Astrocyte of the hippocampus (primary cell): ENCODE measurements around the gene COX7A2L.
A peak's percentile ranks its signal among the peaks of the same experiment; 100 is the strongest.
"Not testable (repeated sequence)": the region's sequence is repeated elsewhere in the genome, so short reads cannot be mapped to it uniquely, and the experiment has no call there.

ENCODE experiments used
- DNase-seq: peaks from one replicate; pipeline ENCODE4 v3.0.0; 2011; ENCODE audit warnings: low read depth, low spot score

COX7A2L gene

GRCh38 chr2:42367835-42368234, 6.8 kb upstream of the COX7A2L start:
- DNase-seq: no peak

- DNase-seq: no peak
These were observed 5.4 kb upstream of the COX7A2L start for GRCh38 chr2:42366411-42366810.

GRCh38 chr2:42364658-42365057, 3.6 kb upstream of the COX7A2L start:
- no peak for DNase-seq

DNA sequence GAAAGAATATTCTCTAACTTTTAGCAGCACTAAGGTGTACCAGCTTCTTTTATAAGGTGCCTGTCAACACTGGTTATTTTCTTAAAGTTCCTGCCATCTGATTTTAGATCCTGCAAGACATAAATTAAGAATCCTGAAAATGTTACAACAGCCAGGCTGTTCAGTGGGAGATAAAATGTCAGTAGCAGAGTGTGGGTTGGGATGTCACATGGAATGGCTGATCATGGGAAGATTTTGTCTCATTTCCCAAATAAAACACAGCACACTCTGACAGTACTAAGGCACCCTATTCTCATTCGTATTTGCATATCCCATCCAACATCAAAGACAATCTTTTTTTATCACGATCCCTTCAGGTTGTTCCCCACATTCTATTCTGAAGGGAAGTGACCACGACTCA, 2.4 kb upstream of the COX7A2L start:
- no peak for DNase-seq

DNA sequence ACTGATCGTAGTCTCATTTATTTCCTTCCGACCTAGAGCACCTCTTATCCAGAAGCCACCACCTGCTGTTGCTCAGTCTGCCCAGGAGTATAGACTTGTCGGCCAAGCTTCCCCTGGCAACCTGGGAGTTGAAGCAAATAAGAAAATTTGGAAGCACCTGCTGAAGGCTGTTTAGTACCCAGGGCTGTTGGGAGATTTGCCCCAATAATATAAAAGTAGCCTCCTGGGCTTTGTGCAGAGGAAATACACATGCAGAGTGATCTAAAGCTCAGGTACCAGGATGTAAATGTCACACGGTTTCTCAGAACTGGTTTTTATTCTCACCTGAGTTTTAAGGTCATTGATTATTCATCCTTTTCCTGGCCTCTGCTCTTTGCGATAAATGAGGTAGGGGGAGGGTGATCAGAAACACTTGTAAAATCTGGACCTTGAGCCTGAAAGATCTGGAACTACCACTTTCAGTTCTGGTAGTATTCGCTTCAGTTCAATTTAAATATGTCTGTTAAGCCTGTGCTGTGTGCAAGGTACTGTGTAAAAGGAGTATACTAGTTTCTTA, 789 bp upstream of the COX7A2L start:
- no peak for DNase-seq

- DNase-seq: peak; percentile 15
These were observed 526 bp downstream of the COX7A2L start for GRCh38 chr2:42360493-42360889.

GRCh38 chr2:42359965-42360483, 993 bp downstream of the COX7A2L start:
- no peak for DNase-seq

GRCh38 chr2:42359304-42359964, 1.6 kb downstream of the COX7A2L start:
- DNase-seq: no peak

- DNase-seq: no peak
These were observed 7.1 kb downstream of the COX7A2L start for GRCh38 chr2:42353792-42354429.

- no peak for DNase-seq
These were observed 9.2 kb downstream of the COX7A2L start for GRCh38 chr2:42351864-42352263.

GRCh38 chr2:42350434-42351063, 10.5 kb downstream of the COX7A2L start:
- DNase-seq: no peak

DNA sequence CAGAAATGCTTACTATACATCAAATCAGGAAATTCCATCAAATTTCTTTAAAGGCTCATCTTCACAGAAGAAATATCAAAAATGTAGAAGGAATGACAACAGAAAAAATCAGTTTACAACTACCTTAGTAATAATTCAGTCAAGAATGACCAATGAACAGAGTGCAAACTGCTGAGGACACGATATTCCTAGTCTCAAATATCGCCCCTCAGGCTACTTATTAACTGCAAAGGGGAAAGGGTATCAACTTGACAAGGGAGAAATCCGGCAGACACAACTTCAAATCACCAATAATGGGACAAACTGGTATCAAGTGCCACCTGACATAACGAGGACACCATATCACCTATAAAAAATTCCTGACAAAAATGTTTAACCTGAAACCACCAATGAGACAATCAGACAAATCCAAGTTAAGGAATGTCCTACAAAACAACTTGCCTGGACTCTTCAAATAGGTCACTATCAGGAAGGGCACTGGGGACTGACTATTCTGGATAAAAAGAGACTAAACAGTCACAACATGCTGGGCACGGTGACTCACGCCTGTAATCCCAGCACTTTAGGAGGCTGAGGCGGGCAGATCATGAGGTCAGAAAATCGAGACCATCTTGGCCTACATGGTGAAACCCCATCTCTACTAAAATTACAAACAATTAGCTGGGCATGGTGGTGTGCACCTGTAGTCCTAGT, 12.8 kb downstream of the COX7A2L start:
- DNase-seq: no peak

DNA sequence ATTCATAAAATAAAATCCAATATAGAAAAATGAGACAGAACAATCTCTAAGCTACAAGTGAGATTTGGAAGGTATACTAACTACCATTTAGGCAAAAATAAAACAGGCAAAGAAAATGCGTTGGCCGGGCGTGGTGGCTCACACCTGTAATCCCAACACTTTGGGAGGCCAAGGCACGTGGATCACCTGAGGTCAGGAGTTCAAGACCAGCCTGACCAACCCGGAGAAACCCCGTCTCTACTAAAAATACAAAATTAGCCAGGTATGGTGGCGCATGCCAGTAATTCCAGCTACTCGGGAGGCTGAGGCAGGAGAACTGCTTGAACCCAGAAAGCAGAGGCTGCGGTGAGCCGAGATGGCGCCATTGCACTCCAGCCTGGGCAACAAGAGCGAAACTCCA, 13.5 kb downstream of the COX7A2L start:
- not testable (repeated sequence) for DNase-seq

DNA sequence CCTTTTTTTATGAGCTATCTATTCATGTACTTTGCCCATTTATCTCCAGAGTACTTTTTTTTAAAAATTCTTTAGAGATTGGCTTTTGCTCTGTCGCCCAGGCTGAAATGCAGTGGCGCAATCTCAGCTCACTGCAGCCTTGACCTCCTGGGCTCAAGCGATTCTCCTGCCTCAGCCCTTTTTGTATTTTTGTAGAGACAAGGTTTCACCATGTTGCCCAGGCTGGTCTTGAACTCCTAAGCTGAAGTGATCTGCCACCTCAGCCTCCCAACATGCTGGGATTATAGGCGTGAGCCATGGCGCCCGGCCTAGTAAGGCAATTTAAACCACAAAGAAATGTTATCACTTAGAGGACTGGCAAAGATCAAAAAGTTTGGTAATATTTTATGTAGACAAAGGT, 14.2 kb downstream of the COX7A2L start:
- DNase-seq: not testable (repeated sequence)

DNA sequence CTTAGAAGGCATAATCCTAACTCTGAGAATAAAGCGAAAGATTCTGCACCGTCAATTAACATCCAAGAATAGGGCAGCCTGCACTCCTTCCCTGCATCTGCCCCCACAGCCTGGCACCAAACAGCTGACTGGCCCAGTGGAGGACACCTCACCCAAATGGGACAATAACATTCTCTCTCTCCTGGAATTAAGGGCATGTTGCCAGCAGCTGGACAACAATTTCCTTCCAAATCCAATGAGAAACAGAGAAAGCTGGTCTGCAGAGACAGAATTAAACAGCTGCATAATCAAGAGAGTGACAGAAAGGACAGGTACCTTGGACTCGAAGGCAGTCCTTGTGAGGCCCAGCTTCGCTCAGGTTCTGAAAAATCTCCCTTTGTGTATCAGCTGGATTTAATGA, 15.0 kb downstream of the COX7A2L start:
- peak; percentile 37 for DNase-seq

DNA sequence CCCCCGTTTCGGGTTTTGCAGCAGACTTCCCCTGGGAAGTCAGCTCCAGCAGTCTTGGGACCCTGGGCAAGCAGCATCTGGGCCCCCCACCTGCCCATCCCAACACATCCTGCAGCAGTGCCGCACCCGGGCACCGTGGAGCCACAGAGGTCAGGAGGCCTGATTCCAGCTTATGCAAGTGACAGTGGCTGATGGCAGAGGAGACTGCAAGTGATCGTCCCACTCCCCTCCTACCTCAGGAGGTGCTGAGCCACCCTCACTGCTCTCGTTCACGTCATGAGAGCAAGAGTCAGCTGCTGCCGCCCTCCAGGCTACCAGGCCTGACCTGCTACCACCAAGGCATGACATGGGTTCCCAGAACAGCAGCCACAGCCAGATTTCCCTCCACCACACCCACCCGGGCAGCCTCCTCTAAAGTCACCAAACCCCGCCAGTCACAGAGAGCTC, 18.2 kb downstream of the COX7A2L start:
- no peak for DNase-seq

DNA sequence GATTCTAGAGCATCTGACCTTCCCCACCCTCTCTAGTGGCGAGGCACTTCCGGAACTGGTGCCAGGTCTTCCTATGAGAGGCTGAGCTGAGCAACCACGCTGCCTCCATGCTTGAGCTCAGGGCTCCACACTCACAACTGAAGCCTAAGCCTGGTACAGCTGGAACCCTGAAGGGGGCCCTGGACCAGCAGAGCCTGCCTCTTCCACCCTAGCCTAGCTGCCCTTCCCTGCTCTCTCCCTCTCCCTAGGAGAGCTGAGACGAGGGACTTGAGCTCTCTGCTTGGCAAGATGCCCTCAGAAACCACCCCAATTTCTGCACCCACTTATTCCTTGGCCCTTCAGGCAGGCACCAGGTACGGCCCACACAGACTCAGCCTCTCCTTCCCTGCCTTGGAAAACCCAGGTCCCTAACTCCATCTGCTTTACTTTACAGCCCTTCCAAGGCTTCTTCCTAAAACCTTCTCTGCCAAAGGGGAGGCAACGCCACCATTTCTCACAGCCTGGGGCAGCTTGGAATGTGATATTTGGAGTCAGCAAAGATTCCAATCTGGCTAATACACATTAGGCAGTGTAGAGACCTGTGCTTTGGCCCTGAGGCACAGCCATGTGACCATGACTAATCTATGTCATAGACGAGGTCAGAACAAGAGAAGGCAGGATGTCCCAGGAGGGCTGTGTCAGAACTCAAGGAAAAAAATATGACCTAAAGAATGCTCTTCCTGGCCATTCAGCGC, 18.8 kb downstream of the COX7A2L start:
- peak; percentile 83 for DNase-seq

GRCh38 chr2:42340938-42341636, 19.9 kb downstream of the COX7A2L start:
- DNase-seq: no peak

DNA sequence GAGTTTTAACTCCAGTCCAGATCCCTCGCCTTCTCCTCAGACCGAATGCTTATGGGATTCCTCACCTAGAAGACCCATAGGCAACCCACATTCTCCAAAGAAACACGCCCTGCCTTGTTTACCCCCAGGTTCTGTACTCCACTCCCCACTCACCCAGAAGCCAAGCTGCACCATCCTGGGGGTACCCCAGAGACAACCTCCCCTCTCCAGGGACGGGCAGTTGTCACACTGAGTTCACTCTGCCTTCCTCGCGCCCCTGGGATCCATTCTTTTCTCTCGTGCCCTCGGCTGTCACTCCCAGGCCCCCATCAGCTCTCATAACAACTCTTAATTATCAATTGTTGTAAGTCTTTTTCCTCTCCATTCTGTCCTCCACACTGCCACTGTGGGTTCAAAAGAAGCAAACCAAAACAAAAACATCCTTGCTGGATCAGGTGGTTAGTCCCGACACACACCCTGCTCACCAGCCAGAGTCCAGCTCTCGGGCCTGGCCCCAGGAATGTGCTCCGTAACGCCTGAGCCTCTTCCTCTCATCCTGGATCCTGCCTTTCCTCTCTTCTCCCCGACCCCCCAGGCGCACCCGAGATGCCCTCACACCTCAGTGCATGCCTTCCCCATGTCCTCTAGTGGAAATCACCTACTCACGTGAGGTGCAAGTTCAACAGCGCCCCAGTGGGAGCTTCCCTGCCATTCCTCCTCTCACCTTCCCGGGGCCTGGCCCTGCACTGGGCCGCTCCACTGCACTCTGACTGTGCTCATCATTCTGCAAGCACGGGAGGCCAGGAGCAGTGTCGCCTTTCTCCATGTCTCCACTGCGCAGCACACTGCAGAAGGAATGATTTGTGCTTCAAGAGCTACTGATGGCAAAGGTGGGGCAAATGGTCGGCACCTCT, 20.7 kb downstream of the COX7A2L start:
- DNase-seq: no peak
